ENCODE measurements around the gene STXBP5L.
"Not testable (repeated sequence)": the region's sequence is repeated elsewhere in the genome, so short reads cannot be mapped to it uniquely, and the experiment has no call there.

STXBP5L gene

GRCh38 chr3:121202573-121202972 lies 294.6 kb downstream of the STXBP5L start:
- Histone ChIP-seq H4K20me1 (ENCODE audit: insufficient read depth, low read length) (no peaks in the 10 kb centered on the region), H3K27me3 (ENCODE audit: low read depth, low read length) (no peaks in the 10 kb centered on the region), H3K36me3 (replicated peaks; ENCODE audit: low read depth, low read length) (no peaks in the 10 kb centered on the region), H3K4me3 (ENCODE audit: low read length) (no peak overlapping the region), H3K79me2 (ENCODE audit: low read length) (no peaks in the 10 kb centered on the region), H3K9ac (ENCODE audit: low read length) (no peak overlapping the region), H2AFZ (ENCODE audit: low read depth, low read length) (no peak overlapping the region), H3K9me3 (ENCODE audit: insufficient read depth, low read length) (no peaks in the 10 kb centered on the region), H3K4me1 (ENCODE audit: low read length) (no peaks in the 10 kb centered on the region), H3K4me2 (ENCODE audit: low read length) (no peak overlapping the region), H3K27ac (ENCODE audit: low read length) (no peak overlapping the region)
- no peak for TF ChIP-seq EZH2phosphoT487 (IDR thresholded peaks at IDR 0.05; ENCODE audit: low read depth)

GRCh38 chr3:121223116-121223515 lies 315.1 kb downstream of the STXBP5L start:
- Histone ChIP-seq H3K4me3 (ENCODE audit: low read length) (no peak overlapping the region), H3K4me1 (ENCODE audit: low read length) (0 out of 2 replicates have a peak, but pooled peaks cover 5% of the 10 kb centered on the region), H3K9ac (ENCODE audit: low read length) (no peak overlapping the region), H3K4me2 (ENCODE audit: low read length) (no peak overlapping the region), H3K36me3 (replicated peaks; ENCODE audit: low read depth, low read length) (no peaks in the 10 kb centered on the region), H3K27me3 (ENCODE audit: low read depth, low read length) (no peaks in the 10 kb centered on the region), H3K27ac (ENCODE audit: low read length) (no peak overlapping the region), H3K9me3 (ENCODE audit: insufficient read depth, low read length) (no peaks in the 10 kb centered on the region), H4K20me1 (ENCODE audit: insufficient read depth, low read length) (no peaks in the 10 kb centered on the region), H2AFZ (ENCODE audit: low read depth, low read length) (no peak overlapping the region), H3K79me2 (ENCODE audit: low read length) (no peaks in the 10 kb centered on the region)
- no peak for TF ChIP-seq EZH2phosphoT487 (IDR thresholded peaks at IDR 0.05; ENCODE audit: low read depth)
- TF ChIP-seq CTCF (IDR thresholded peaks at IDR 0.05; ENCODE audit: low read depth, low read length) = no peak

GRCh38 chr3:121228971-121229370 lies 321.0 kb downstream of the STXBP5L start:
- Histone ChIP-seq H3K4me1 (ENCODE audit: low read length) (0 out of 2 replicates have a peak, but pooled peaks cover 5% of the 10 kb centered on the region), H3K4me3 (ENCODE audit: low read length) (no peak overlapping the region), H2AFZ (ENCODE audit: low read depth, low read length) (no peak overlapping the region), H3K36me3 (replicated peaks; ENCODE audit: low read depth, low read length) (no peaks in the 10 kb centered on the region), H3K27ac (ENCODE audit: low read length) (no peak overlapping the region), H3K9me3 (ENCODE audit: insufficient read depth, low read length) (no peaks in the 10 kb centered on the region), H4K20me1 (ENCODE audit: insufficient read depth, low read length) (no peaks in the 10 kb centered on the region), H3K27me3 (ENCODE audit: low read depth, low read length) (no peaks in the 10 kb centered on the region), H3K4me2 (ENCODE audit: low read length) (no peak overlapping the region), H3K9ac (ENCODE audit: low read length) (no peak overlapping the region), H3K79me2 (ENCODE audit: low read length) (no peaks in the 10 kb centered on the region)
- TF ChIP-seq CTCF (IDR thresholded peaks at IDR 0.05; ENCODE audit: low read depth, low read length) (no peak), EZH2phosphoT487 (IDR thresholded peaks at IDR 0.05; ENCODE audit: low read depth) (no peak)

GRCh38 chr3:121230194-121230593 lies 322.2 kb downstream of the STXBP5L start:
- H3K9ac ChIP-seq (ENCODE audit: low read length); H3K4me1 ChIP-seq (ENCODE audit: low read length); H3K36me3 ChIP-seq (replicated peaks; ENCODE audit: low read depth, low read length); H3K27me3 ChIP-seq (ENCODE audit: low read depth, low read length); H3K79me2 ChIP-seq (ENCODE audit: low read length); H3K4me2 ChIP-seq (ENCODE audit: low read length); H2AFZ ChIP-seq (ENCODE audit: low read depth, low read length); H3K4me3 ChIP-seq (ENCODE audit: low read length); H3K9me3 ChIP-seq (ENCODE audit: insufficient read depth, low read length); H3K27ac ChIP-seq (ENCODE audit: low read length); H4K20me1 ChIP-seq (ENCODE audit: insufficient read depth, low read length): not testable (repeated sequence)

GRCh38 chr3:121231872-121232271 lies 323.9 kb downstream of the STXBP5L start:
- no peak overlapping the region for H3K27ac ChIP-seq (ENCODE audit: low read length)
- H3K36me3 ChIP-seq (replicated peaks; ENCODE audit: low read depth, low read length) = no peaks in the 10 kb centered on the region
- H3K4me2 ChIP-seq (ENCODE audit: low read length) = peak overlapping the region; percentile 25; the same call in 1 of the 2 replicates
- no peak overlapping the region for H2AFZ ChIP-seq (ENCODE audit: low read depth, low read length)
- H4K20me1 ChIP-seq (ENCODE audit: insufficient read depth, low read length) = no peaks in the 10 kb centered on the region
- H3K27me3 ChIP-seq (ENCODE audit: low read depth, low read length) = no peaks in the 10 kb centered on the region
- no peak overlapping the region for H3K9ac ChIP-seq (ENCODE audit: low read length)
- H3K4me3 ChIP-seq (ENCODE audit: low read length) = no peak overlapping the region
- no peaks in the 10 kb centered on the region for H3K9me3 ChIP-seq (ENCODE audit: insufficient read depth, low read length)
- H3K79me2 ChIP-seq (ENCODE audit: low read length) = no peaks in the 10 kb centered on the region
- H3K4me1 ChIP-seq (ENCODE audit: low read length) = no peaks in the 10 kb centered on the region
- no peak for TF ChIP-seq CTCF (IDR thresholded peaks at IDR 0.05; ENCODE audit: low read depth, low read length)

Measured in OCI-LY3 (cell line).